H1 (cell line): ENCODE results near the gene MDC1. TPM values are rescaled to one million over a fixed set of nuclear protein-coding genes. Genes with fewer than 3 reads are reported as not detected.

Experiments used
- CTCF ChIA-PET: fragments of 300-600 bp; sonication (Branson Sonifier 250); formaldehyde crosslinking; loops from one replicate; lab custom pipeline; 2021; ENCODE audit not compliant: partially characterized antibody; lab: Charles Lee
- POLR2A ChIA-PET: fragments of 300-600 bp; sonication (Branson Sonifier 250); formaldehyde crosslinking; loops from one replicate; lab custom pipeline; 2021; ENCODE audit warnings: inconsistent platforms; ENCODE audit not compliant: partially characterized antibody; lab: Charles Lee
- DNase-seq, 2 experiments: peaks; one replicate each; pipeline versions ENCODE4 v3.0.0 to v3.0.0-alpha.2; 2010 to 2022; ENCODE audit warnings: low spot score in 2 of 2, low read depth in 1 of 2, mixed read lengths in 1 of 2
- FAIRE-seq: peaks from 2 replicates; lab custom pipeline; 2011; peaks lifted over from hg19 to GRCh38; lab: Jason Lieb, UNC
- H2AFZ ChIP-seq: 2 replicates; pipeline ENCODE4 v1.8.1; 2012; ENCODE audit warnings: low read length, inconsistent platforms
- H2AK5ac ChIP-seq: 2 replicates; pipeline ENCODE4 v1.6.1; 2013; ENCODE audit warnings: low read depth, low read length
- H2BK120ac ChIP-seq: replicated peaks from 2 replicates; pipeline ENCODE3; 2013; ENCODE audit warnings: low read depth, low read length, inconsistent platforms
- H2BK12ac ChIP-seq: 2 replicates; pipeline ENCODE4 v1.6.1; 2013; ENCODE audit warnings: low read depth, low read length
- H2BK15ac ChIP-seq: 2 replicates; pipeline ENCODE4 v1.6.1; 2013; ENCODE audit warnings: low read length
- H2BK20ac ChIP-seq: 2 replicates; pipeline ENCODE4 v1.6.1; 2013; ENCODE audit warnings: low read length
- H2BK5ac ChIP-seq: 2 replicates; pipeline ENCODE4 v1.6.1; 2013; ENCODE audit warnings: low read depth, low read length
- H3K14ac ChIP-seq: 2 replicates; pipeline ENCODE4 v1.6.1; 2013; ENCODE audit warnings: inconsistent platforms; ENCODE audit not compliant: insufficient read length
- H3K18ac ChIP-seq: 2 replicates; pipeline ENCODE4 v1.6.1; 2013; ENCODE audit warnings: low read length; ENCODE audit errors: extremely low read depth
- H3K23ac ChIP-seq: 2 replicates; pipeline ENCODE4 v1.6.1; 2013; ENCODE audit warnings: inconsistent platforms; ENCODE audit not compliant: insufficient read length
- H3K23me2 ChIP-seq: 2 replicates; pipeline ENCODE4 v1.6.1; 2013; ENCODE audit warnings: low read depth, low read length
- H3K27ac ChIP-seq: 2 replicates; pipeline ENCODE4 v1.6.1; 2011; ENCODE audit warnings: low read depth, low read length, inconsistent platforms
- H3K27me3 ChIP-seq, 4 experiments: replicated peaks in 1 of 4; 1 replicate in 1 of 4; 2 replicates in 3 of 4; pipeline versions ENCODE4 v1.6.1 to v1.8.1; 2011 to 2013; ENCODE audit warnings: low read length in 3 of 4, mild to moderate bottlenecking in 3 of 4, inconsistent platforms in 2 of 4, mixed read lengths in 2 of 4, moderate library complexity in 1 of 4; ENCODE audit not compliant: control insufficient read depth in 3 of 4, insufficient read depth in 3 of 4; ENCODE audit errors: extremely low read depth in 1 of 4
- H3K36me3 ChIP-seq, 4 experiments: 2 replicates each; pipeline versions ENCODE4 v1.6.1 to v1.8.1; 2011 to 2013; ENCODE audit warnings: mild to moderate bottlenecking in 4 of 4, low read length in 3 of 4, moderate library complexity in 2 of 4, control low read depth in 1 of 4, inconsistent platforms in 1 of 4; ENCODE audit not compliant: insufficient read depth in 4 of 4, control insufficient read depth in 2 of 4
- H3K4ac ChIP-seq: replicated peaks from 2 replicates; pipeline ENCODE3; 2013; ENCODE audit warnings: low read length, low read depth, mixed read lengths, inconsistent platforms; ENCODE audit not compliant: insufficient read length
- H3K4me1 ChIP-seq, 4 experiments: replicated peaks in 1 of 4; 1 replicate in 1 of 4; 2 replicates in 3 of 4; pipeline versions ENCODE4 v1.6.1 to v1.8.1; 2011 to 2013; ENCODE audit warnings: low read length in 3 of 4, inconsistent platforms in 2 of 4, mixed read lengths in 1 of 4; ENCODE audit not compliant: insufficient read depth in 4 of 4, control insufficient read depth in 3 of 4
- H3K4me2 ChIP-seq, 2 experiments: 2 replicates each; pipeline versions ENCODE4 v1.6.1 to v1.8.1; 2011 to 2013; ENCODE audit warnings: low read depth in 2 of 2, low read length in 2 of 2, control low read depth in 1 of 2, inconsistent platforms in 1 of 2, mild to moderate bottlenecking in 1 of 2; ENCODE audit not compliant: insufficient read depth in 1 of 2
- H3K4me3 ChIP-seq, 4 experiments: fragments of 200-600, 300-600 bp in 1 of 4; sonication (generic), shearing (Covaris generic), sonication (Bioruptor Twin) in 1 of 4; 2 replicates each; pipeline versions ENCODE4 v1.5.1 to v1.8.1; 2011 to 2016; ENCODE audit warnings: low read length in 4 of 4, low read depth in 3 of 4, control low read depth in 2 of 4, inconsistent platforms in 2 of 4, mild to moderate bottlenecking in 2 of 4, mixed read lengths in 1 of 4, moderate library complexity in 1 of 4; ENCODE audit not compliant: insufficient read depth in 2 of 4; ENCODE audit errors: extremely low read depth in 1 of 4
- H3K56ac ChIP-seq: replicated peaks from 2 replicates; pipeline ENCODE3; 2013; ENCODE audit warnings: low read depth, mild to moderate bottlenecking, mixed read lengths, low read length, inconsistent platforms; ENCODE audit not compliant: insufficient read length
- H3K79me1 ChIP-seq: 2 replicates; pipeline ENCODE4 v1.6.1; 2013; ENCODE audit warnings: low read depth, low read length, control low read depth
- H3K79me2 ChIP-seq, 2 experiments: 2 replicates each; pipeline versions ENCODE4 v1.6.1 to v1.8.1; 2012 to 2013; ENCODE audit warnings: low read length in 2 of 2, mild to moderate bottlenecking in 2 of 2, inconsistent platforms in 1 of 2; ENCODE audit not compliant: insufficient read depth in 2 of 2, control insufficient read depth in 1 of 2
- H3K9ac ChIP-seq, 4 experiments: replicated peaks in 1 of 4; 1 replicate in 1 of 4; 2 replicates in 3 of 4; pipeline versions ENCODE4 v1.6.1 to v1.8.1; 2011 to 2013; ENCODE audit warnings: low read depth in 3 of 4, low read length in 3 of 4, control low read depth in 2 of 4, mild to moderate bottlenecking in 2 of 4, moderate library complexity in 2 of 4, inconsistent platforms in 1 of 4; ENCODE audit errors: extremely low read depth in 1 of 4
- H3K9me3 ChIP-seq, 2 experiments: 2 replicates each; pipeline versions ENCODE4 v1.6.1 to v1.8.1; 2012 to 2013; ENCODE audit warnings: mild to moderate bottlenecking in 2 of 2, moderate library complexity in 2 of 2, control low read depth in 1 of 2, inconsistent platforms in 1 of 2, low read depth in 1 of 2, low read length in 1 of 2, mixed read lengths in 1 of 2; ENCODE audit not compliant: insufficient read depth in 2 of 2
- H4K20me1 ChIP-seq, 2 experiments: replicated peaks in 1 of 2; 2 replicates each; pipeline versions ENCODE3 to v1.8.1; 2011 to 2013; ENCODE audit warnings: inconsistent platforms in 2 of 2, low read length in 2 of 2, mild to moderate bottlenecking in 1 of 2; ENCODE audit not compliant: insufficient read depth in 2 of 2, control insufficient read depth in 1 of 2
- H4K5ac ChIP-seq: 2 replicates; pipeline ENCODE4 v1.6.1; 2013; ENCODE audit warnings: low read length, low read depth, mixed read lengths, inconsistent platforms; ENCODE audit not compliant: insufficient read length
- H4K8ac ChIP-seq: 2 replicates; pipeline ENCODE4 v1.8.0; 2013; ENCODE audit warnings: mild to moderate bottlenecking, moderate library complexity, low read length, inconsistent platforms; ENCODE audit not compliant: insufficient read depth; ENCODE audit errors: extremely low read depth
- H4K91ac ChIP-seq: replicated peaks from 2 replicates; pipeline ENCODE3; 2013; ENCODE audit warnings: low read length, mixed read lengths, inconsistent platforms; ENCODE audit not compliant: insufficient read length
- CBX8 ChIP-seq: fragments of 300-800, 300-1000 bp; sonication (generic); IDR thresholded peaks from 2 replicates; pipeline ENCODE4 v1.7.1; 2016; ENCODE audit warnings: low read depth, low read length, borderline replicate concordance
- FOSL1 ChIP-seq: IDR thresholded peaks from 2 replicates; pipeline ENCODE4 v1.6.1; 2011; ENCODE audit warnings: mild to moderate bottlenecking, low read depth, low read length, moderate library complexity; ENCODE audit not compliant: insufficient read depth
- HDAC2 ChIP-seq, 2 experiments: fragments of 300-600 bp in 1 of 2; sonication (generic) in 1 of 2; IDR thresholded peaks; 2 replicates each; pipeline ENCODE4 v1.6.1; 2011 to 2012; ENCODE audit warnings: low read depth in 2 of 2, low read length in 2 of 2, mild to moderate bottlenecking in 2 of 2, moderate library complexity in 2 of 2, borderline replicate concordance in 1 of 2, inconsistent platforms in 1 of 2
- HDAC6 ChIP-seq: IDR thresholded peaks from one replicate; pipeline ENCODE4 v1.7.1; 2012; ENCODE audit warnings: low read depth, mild to moderate bottlenecking, inconsistent platforms, low read length, moderate library complexity
- KDM1A ChIP-seq: fragments of 200-600, 300-600 bp; sonication (generic); IDR thresholded peaks from 2 replicates; pipeline ENCODE4 v1.7.1; 2016; ENCODE audit warnings: mild to moderate bottlenecking, low read length, borderline replicate concordance
- RNF2 ChIP-seq: fragments of 200-900, 300-1000 bp; sonication (generic); IDR thresholded peaks from 2 replicates; pipeline ENCODE4 v1.7.1; 2016; ENCODE audit warnings: borderline replicate concordance, low read depth, mild to moderate bottlenecking, antibody characterized with exemption, low read length; ENCODE audit not compliant: poor library complexity, severe bottlenecking; ENCODE audit errors: missing control alignments
- RXRA ChIP-seq: IDR thresholded peaks from 2 replicates; pipeline ENCODE4 v1.6.1; 2011; ENCODE audit warnings: low read depth, mild to moderate bottlenecking, low read length, moderate library complexity; ENCODE audit not compliant: insufficient read depth
- TAF1 ChIP-seq: IDR thresholded peaks from 2 replicates; pipeline ENCODE4 v1.6.1; 2011; ENCODE audit warnings: mild to moderate bottlenecking, low read depth, low read length
- WGBS, 2 experiments: shearing (Covaris generic) in 1 of 2; methylation state at CpG; one replicate each; pipeline versions ENCODE4 v1.1.6 to v1.1.7; 2013 to 2015; ENCODE audit warnings: low lambda C conversion rate in 2 of 2, mixed read lengths in 2 of 2, inconsistent platforms in 1 of 2, low coverage in 1 of 2, missing lambda C conversion rate in 1 of 2; ENCODE audit not compliant: insufficient replicate concordance in 2 of 2, insufficient coverage in 1 of 2, insufficient read length in 1 of 2; ENCODE audit errors: extremely low coverage in 1 of 2, missing lambda C conversion rate in 1 of 2; 5-methylcytosine and 5-hydroxymethylcytosine counted together
- polyA plus RNA-seq, 7 experiments: library from polyadenylated mRNA; depleted of rRNA in 3 of 7; stranded (reverse) in 5 of 7; unstranded in 2 of 7; fragments of >200 nt in 5 of 7; fragments of 200-250 nt in 2 of 7; gene quantifications; 1 replicate in 5 of 7; 2 replicates in 1 of 7; 4 replicates in 1 of 7; pipeline versions ENCODE4 v1.2.1 to v1.2.3, GENCODE V29; 2011 to 2013; ENCODE audit warnings: missing spikeins in 2 of 7, mixed read lengths in 2 of 7
- total RNA-seq: library from RNA; stranded (reverse); fragmentation: NEBNext Ultra II Directional; extraction: Animal tissue kit (Norgen Biotek cat#: 25700); gene quantifications from 2 replicates; pipeline ENCODE4 v1.2.1, GENCODE V29; 2021

MDC1 gene
- total and polyA plus RNA-seq, 2 of the 8 experiments (the other 6 are each of a cell fraction or from before 2014, with no cell fraction given), result 29.9 to 81.1 TPM

DNA sequence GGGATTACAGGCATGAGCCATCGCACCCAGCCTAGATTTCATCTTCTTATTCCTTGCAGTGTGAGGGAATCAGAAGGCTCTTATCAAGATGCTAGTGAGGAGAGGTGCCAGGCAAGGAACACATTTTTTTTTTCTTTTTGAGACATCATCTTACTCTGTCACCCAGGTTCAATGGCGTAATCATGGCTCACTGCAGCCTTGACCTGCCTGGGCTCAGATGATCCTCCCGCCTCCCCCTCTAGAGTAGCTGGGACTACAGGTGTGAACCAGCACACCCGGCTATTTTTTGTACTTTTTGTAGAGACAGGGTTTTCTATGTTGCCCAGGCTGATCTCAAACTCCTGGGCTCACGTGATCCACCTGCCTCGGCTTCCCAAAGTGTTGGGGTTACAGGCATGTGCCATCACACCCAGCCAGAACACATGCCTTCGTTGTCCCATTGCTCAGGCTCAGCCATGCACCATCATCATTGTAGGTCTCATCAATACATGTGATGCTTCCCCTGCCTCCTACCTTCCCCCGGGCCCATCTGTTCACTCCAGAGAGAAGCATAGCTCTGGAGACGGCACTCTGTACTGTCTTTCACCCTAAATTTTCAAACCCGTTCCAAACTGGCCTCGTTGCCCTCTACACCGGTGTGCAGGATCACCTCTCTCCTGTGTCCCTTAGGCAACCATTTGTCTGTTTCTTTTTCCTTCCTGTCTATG is 15.3 kb upstream of the MDC1 start:
- no peak overlapping the region for H2AK5ac ChIP-seq
- TF ChIP-seq RXRA (no peak), CBX8 (no peak), TAF1 (no peak), KDM1A (no peak), HDAC6 (no peak), FOSL1 (no peak), HDAC2 (IDR thresholded peaks at IDR 0.05; ENCODE audit: borderline replicate concordance in 1 of 2, low read depth in 2 of 2, low read length in 2 of 2) (no peak), RNF2 (no peak)
- FAIRE-seq, result no peak
- H3K79me2 ChIP-seq, result no peaks in the 10 kb centered on the region
- H3K9ac ChIP-seq, result no peak overlapping the region
- no peak overlapping the region; the same call in 1 of the 2 replicates for H4K8ac ChIP-seq
- no peak overlapping the region for H4K5ac ChIP-seq
- H3K4me3 ChIP-seq, result no peak overlapping the region
- H4K20me1 ChIP-seq, result peaks cover 3 to 9% of the 10 kb centered on the region in 2 experiments
- H3K79me1 ChIP-seq, result no peaks in the 10 kb centered on the region
- 94% methylated on average over 12 of the region's 12 CpGs; no CpG with 5 or more reads in 1 of the 2 experiments for WGBS, 2 experiments
- no peak overlapping the region for H3K27ac ChIP-seq
- H3K36me3 ChIP-seq, result peaks cover 11 to 42% (median 23%) of the 10 kb centered on the region in 4 experiments; a peak in 7 of 8 replicates
- no peaks in the 10 kb centered on the region for H3K23me2 ChIP-seq
- H3K14ac ChIP-seq, result no peak overlapping the region
- no peak overlapping the region for H2BK120ac ChIP-seq
- POLR2A ChIA-PET, result interaction anchor here (1.0 to 35.9 kb wide), 6 partner anchors 4 to 150 kb away, joined by 3 to 732 read pairs (median 337); partner anchors contain the start of genes DHX16, FLOT1, IER3 and MDC1
- H3K23ac ChIP-seq, result no peak overlapping the region
- DNase-seq, result no peak
- H4K91ac ChIP-seq, result no peak overlapping the region
- no peak overlapping the region for H2BK5ac ChIP-seq
- no peak overlapping the region for H3K4ac ChIP-seq
- H2AFZ ChIP-seq, result no peak overlapping the region
- CTCF ChIA-PET, result interaction anchor here (0.6 to 11.8 kb wide), 11 partner anchors 8 to 338 kb away, joined by 3 to 147 read pairs (median 4); partner anchors contain the start of genes ABCF1, MDC1 and TUBB
- H3K4me1 ChIP-seq, result no peaks in the 10 kb centered on the region
- H2BK20ac ChIP-seq, result no peak overlapping the region
- H2BK15ac ChIP-seq, result no peak overlapping the region
- no peak overlapping the region for H3K18ac ChIP-seq
- no peaks in the 10 kb centered on the region for H3K9me3 ChIP-seq
- no peak overlapping the region for H3K56ac ChIP-seq
- no peak overlapping the region for H2BK12ac ChIP-seq
- H3K27me3 ChIP-seq, result no peaks in the 10 kb centered on the region
- no peak overlapping the region for H3K4me2 ChIP-seq
